WTC11 (cell line): Measurements from ENCODE around the gene EEF2K.

Source experiments
- AFF4 ChIP-seq: sonication (generic); formaldehyde crosslinking; IDR thresholded peaks from 2 replicates; pipeline ENCODE4 v1.8.1; 2023; ENCODE audit warnings: mild to moderate bottlenecking, missing genetic modification reagents, borderline replicate concordance
- ATF1 ChIP-seq: sonication (generic); formaldehyde crosslinking; IDR thresholded peaks from 2 replicates; pipeline ENCODE4 v1.8.1; 2023; ENCODE audit warnings: mild to moderate bottlenecking, moderate library complexity, missing genetic modification reagents
- CREM ChIP-seq: sonication (generic); formaldehyde crosslinking; IDR thresholded peaks from 2 replicates; pipeline ENCODE4 v1.8.1; 2022; ENCODE audit warnings: mild to moderate bottlenecking, missing genetic modification reagents, moderate library complexity
- CTCF ChIP-seq: fragments of 200-600 bp; IDR thresholded peaks from 2 replicates; pipeline ENCODE4 v1.8.0; 2022; ENCODE audit warnings: antibody characterized with exemption
- E2F1 ChIP-seq: sonication (generic); formaldehyde crosslinking; IDR thresholded peaks from 2 replicates; pipeline ENCODE4 v1.8.0; 2022; ENCODE audit warnings: mild to moderate bottlenecking, missing genetic modification reagents
- FOXJ3 ChIP-seq: sonication (generic); formaldehyde crosslinking; IDR thresholded peaks from 2 replicates; pipeline ENCODE4 v1.9.0; 2021; ENCODE audit warnings: missing genetic modification reagents, mild to moderate bottlenecking, borderline replicate concordance
- FOXP4 ChIP-seq: sonication (generic); formaldehyde crosslinking; IDR thresholded peaks from 2 replicates; pipeline ENCODE4 v1.8.0; 2022; ENCODE audit warnings: mild to moderate bottlenecking, missing genetic modification reagents
- HMGXB4 ChIP-seq: sonication (generic); formaldehyde crosslinking; IDR thresholded peaks from 2 replicates; pipeline ENCODE4 v1.8.1; 2023; ENCODE audit warnings: mild to moderate bottlenecking, moderate library complexity, missing genetic modification reagents
- IRF2 ChIP-seq: sonication (generic); formaldehyde crosslinking; IDR thresholded peaks from 2 replicates; pipeline ENCODE4 v1.8.0; 2022; ENCODE audit warnings: low read depth, missing genetic modification reagents, borderline replicate concordance
- MAX ChIP-seq: sonication (generic); formaldehyde crosslinking; IDR thresholded peaks from 2 replicates; pipeline ENCODE4 v1.8.0; 2022; ENCODE audit warnings: mild to moderate bottlenecking, missing genetic modification reagents
- OVOL2 ChIP-seq: fragments of 250-450 bp; sonication (Bioruptor Pico); IDR thresholded peaks from 2 replicates; pipeline ENCODE4 v1.9.0; 2021; ENCODE audit warnings: mild to moderate bottlenecking, borderline replicate concordance
- USF2 ChIP-seq: sonication (generic); formaldehyde crosslinking; IDR thresholded peaks from 2 replicates; pipeline ENCODE4 v1.8.1; 2023; ENCODE audit warnings: mild to moderate bottlenecking, missing genetic modification reagents, moderate library complexity
- ZNF232 ChIP-seq: sonication (generic); formaldehyde crosslinking; IDR thresholded peaks from 2 replicates; pipeline ENCODE4 v1.8.0; 2022; ENCODE audit warnings: mild to moderate bottlenecking, missing genetic modification reagents
- ZNF263 ChIP-seq: sonication (generic); formaldehyde crosslinking; IDR thresholded peaks from 2 replicates; pipeline ENCODE4 v1.8.1; 2022; ENCODE audit warnings: low read depth, mild to moderate bottlenecking, moderate library complexity, missing genetic modification reagents

GRCh38 chr16:22188267-22188594, 17.8 kb upstream of the EEF2K start:
- TF ChIP-seq CTCF, result no peak
- no peak for TF ChIP-seq ATF1
- TF ChIP-seq HMGXB4 (CRISPR knock-in tag), result no peak
- no peak for TF ChIP-seq E2F1 (CRISPR knock-in tag)
- TF ChIP-seq IRF2 (CRISPR knock-in tag), result no peak
- no peak for TF ChIP-seq ZNF232 (CRISPR knock-in tag)
- TF ChIP-seq FOXJ3 (CRISPR knock-in tag), result no peak
- TF ChIP-seq OVOL2, result no peak
- no peak for TF ChIP-seq ZNF263 (CRISPR knock-in tag)
- TF ChIP-seq MAX (CRISPR knock-in tag), result no peak
- no peak for TF ChIP-seq CREM (CRISPR knock-in tag)
- TF ChIP-seq FOXP4, result no peak
- TF ChIP-seq AFF4 (CRISPR knock-in tag), result no peak
- TF ChIP-seq USF2 (CRISPR knock-in tag), result no peak
